HEK293 (cell line): ENCODE measurements around the gene PLCG1.
"Not testable (repeated sequence)": the region's sequence is repeated elsewhere in the genome, so short reads cannot be mapped to it uniquely, and the experiment has no call there.

Experiments used
- CTCF ChIA-PET: fragments of 350-600 bp; formaldehyde crosslinking; extraction: SDS; loops from one replicate; lab custom pipeline; 2021; ENCODE audit warnings: antibody characterized with exemption; lab: Yijun Ruan, JAX
- POLR2A ChIA-PET: fragments of 300-600 bp; formaldehyde crosslinking; extraction: SDS; loops from one replicate; lab custom pipeline; 2020; ENCODE audit warnings: antibody characterized with exemption, inconsistent platforms; lab: Yijun Ruan, JAX
- H3K27ac ChIP-seq: fragments of 200-500 bp; sonication (Bioruptor generic); 2 replicates; pipeline ENCODE4 v1.5.1; 2014; ENCODE audit warnings: low read depth, low read length, control low read depth, inconsistent platforms; ENCODE audit errors: extremely low read depth
- H3K36me3 ChIP-seq, 2 experiments: fragments of 200-500 bp in 1 of 2; sonication (Bioruptor generic) in 1 of 2; 1 replicate in 1 of 2; 2 replicates in 1 of 2; pipeline ENCODE4 v1.5.1; 2014 to 2017; ENCODE audit warnings: inconsistent platforms in 2 of 2, low read length in 2 of 2; ENCODE audit not compliant: control insufficient read depth in 2 of 2, insufficient read depth in 1 of 2
- H3K4me1 ChIP-seq: fragments of 200-500 bp; sonication (Bioruptor generic); 2 replicates; pipeline ENCODE4 v1.5.1; 2014; ENCODE audit warnings: mild to moderate bottlenecking, low read length, inconsistent platforms; ENCODE audit not compliant: control insufficient read depth, insufficient read depth
- H3K4me3 ChIP-seq: 2 replicates; pipeline ENCODE4 v1.5.1; 2011; ENCODE audit warnings: low read depth, mild to moderate bottlenecking, control low read depth, low read length, moderate library complexity
- H3K9me3 ChIP-seq: fragments of 200-500 bp; sonication (Bioruptor generic); 2 replicates; pipeline ENCODE4 v1.5.1; 2014; ENCODE audit warnings: low read depth, low read length, inconsistent platforms; ENCODE audit not compliant: control insufficient read depth, insufficient read depth
- EGR2 ChIP-seq: fragments of 450-650 bp; formaldehyde crosslinking; IDR thresholded peaks from 2 replicates; pipeline ENCODE4 v1.5.1; 2016; ENCODE audit warnings: low read depth, missing biosample characterization, missing genetic modification characterization
- OSR2 ChIP-seq: fragments of 450-650 bp; formaldehyde crosslinking; IDR thresholded peaks from 2 replicates; pipeline ENCODE4 v1.5.1; 2016; ENCODE audit warnings: missing biosample characterization, missing genetic modification characterization
- SCRT1 ChIP-seq: fragments of 450-650 bp; formaldehyde crosslinking; IDR thresholded peaks from 2 replicates; pipeline ENCODE4 v1.5.1; 2016; ENCODE audit warnings: missing biosample characterization, missing genetic modification characterization, borderline replicate concordance
- TRIM28 ChIP-seq: IDR thresholded peaks from 2 replicates; pipeline ENCODE4 v1.6.1; 2011; ENCODE audit warnings: low read length, control low read depth, borderline replicate concordance
- ZFHX2 ChIP-seq: fragments of 450-650 bp; formaldehyde crosslinking; conservative IDR thresholded peaks from 2 replicates; pipeline ENCODE4 v1.5.1; 2016; ENCODE audit warnings: missing biosample characterization, missing genetic modification characterization
- ZNF146 ChIP-seq: fragments of 450-650 bp; formaldehyde crosslinking; IDR thresholded peaks from 2 replicates; pipeline ENCODE4 v1.5.1; 2016; ENCODE audit warnings: missing biosample characterization, missing genetic modification characterization
- ZNF16 ChIP-seq: fragments of 450-650 bp; formaldehyde crosslinking; IDR thresholded peaks from 2 replicates; pipeline ENCODE4 v1.5.1; 2016; ENCODE audit warnings: low read depth, missing biosample characterization, missing genetic modification characterization
- ZNF26 ChIP-seq: fragments of 450-650 bp; formaldehyde crosslinking; IDR thresholded peaks from 2 replicates; pipeline ENCODE4 v1.5.1; 2016; ENCODE audit warnings: missing biosample characterization, missing genetic modification characterization
- ZNF280D ChIP-seq: fragments of 450-650 bp; formaldehyde crosslinking; IDR thresholded peaks from 2 replicates; pipeline ENCODE4 v1.5.1; 2016; ENCODE audit warnings: missing biosample characterization, missing genetic modification characterization
- ZNF623 ChIP-seq: fragments of 450-650 bp; formaldehyde crosslinking; IDR thresholded peaks from 2 replicates; pipeline ENCODE4 v1.5.1; 2016; ENCODE audit warnings: missing biosample characterization, missing genetic modification characterization

PLCG1 gene

GRCh38 chr20:41131594-41132387 lies 5.6 kb upstream of the PLCG1 start (continued):
- TF ChIP-seq ZNF16 (tag by site-specific recombination) = no peak
- TF ChIP-seq ZNF26 (tag by site-specific recombination) = no peak
- no peak for TF ChIP-seq SCRT1 (tag by site-specific recombination)
- no peak for TF ChIP-seq OSR2 (tag by site-specific recombination)
- no peak for TF ChIP-seq ZNF280D (tag by site-specific recombination)

GRCh38 chr20:41132388-41132775 lies 5.0 kb upstream of the PLCG1 start:
- CTCF ChIA-PET = interaction anchor here (0.7 kb wide), 2 partner anchors 19 to 101 kb away, joined by 3 to 6 read pairs; no protein-coding TSS in a partner anchor
- H3K27ac ChIP-seq, H3K4me1 ChIP-seq, POLR2A ChIA-PET, H3K36me3 ChIP-seq, H3K4me3 ChIP-seq, H3K9me3 ChIP-seq: not testable (repeated sequence)

- Histone ChIP-seq H3K36me3 (peaks cover 0 to under 1% of the 10 kb centered on the region in 2 experiments; a peak in 1 of 3 replicates), H3K4me3 (no peak overlapping the region), H3K9me3 (no peaks in the 10 kb centered on the region), H3K27ac (no peak overlapping the region), H3K4me1 (no peaks in the 10 kb centered on the region)
- ChIA-PET CTCF (interaction anchor here (0.6 to 5.1 kb wide), 20 partner anchors 8 to 233 kb away, joined by 3 to 39 read pairs (median 4); partner anchors contain the start of genes EMILIN3 and LPIN3), POLR2A (interaction anchor here (1.7 kb wide), 1 partner anchor 207 kb away, joined by 5 read pairs; the partner anchor contains the start of gene LPIN3)
- no peak for TF ChIP-seq TRIM28
- peak; percentile 88 for TF ChIP-seq EGR2 (tag by site-specific recombination)
- TF ChIP-seq ZFHX2 (tag by site-specific recombination) = peak; percentile 97
Measured at GRCh38 chr20:41133709-41134361, 3.5 kb upstream of the PLCG1 start.

- CTCF ChIA-PET = interaction anchor here (0.5 to 5.1 kb wide), 52 partner anchors 7 to 596 kb away, joined by 3 to 39 read pairs (median 4); partner anchors contain the start of genes EMILIN3 and LPIN3
- no peak for TF ChIP-seq ZNF146 (tag by site-specific recombination)
- peak; percentile 93 for TF ChIP-seq ZNF623
- Histone ChIP-seq H3K4me1 (no peaks in the 10 kb centered on the region), H3K4me3 (no peak overlapping the region), H3K9me3 (no peaks in the 10 kb centered on the region), H3K36me3 (peaks cover 0 to 8% of the 10 kb centered on the region in 2 experiments; a peak in 1 of 3 replicates), H3K27ac (no peak overlapping the region)
- POLR2A ChIA-PET = interaction anchor here (1.4 to 1.7 kb wide), 2 partner anchors 38 to 206 kb away, joined by 4 to 5 read pairs; partner anchors contain the start of gene LPIN3
Measured at GRCh38 chr20:41134362-41135186, 2.8 kb upstream of the PLCG1 start.
